K562 (cell line): ENCODE measurements around the gene CARS2. TPM values are rescaled to one million over a fixed set of nuclear protein-coding genes. Genes with fewer than 3 reads are reported as not detected.

Experiments used
- ATAC-seq: fragments of 200-7000 bp; cut with Tn5 transposase; 3 replicates; pipeline ENCODE4 v1.9.1; 2020; ENCODE audit warnings: moderate library complexity
- BruUV-seq: library from RNA; stranded (reverse); fragments of 400-500 nt; replicated peaks from 2 replicates; lab custom pipeline; 2021; lab: Mats Ljungman, UMichigan
- CTCF ChIA-PET: fragments of 300-600 bp; formaldehyde crosslinking; extraction: SDS; loops from one replicate; lab custom pipeline; 2021; ENCODE audit warnings: low intra/inter-chr PET ratio; lab: Yijun Ruan, JAX
- POLR2A ChIA-PET: fragments of 300-600, 350-650 bp; sonication (Branson Sonifier 250); formaldehyde crosslinking; extraction: SDS; loops from one replicate; lab custom pipeline; 2021; ENCODE audit warnings: antibody characterized with exemption, inconsistent platforms; lab: Yijun Ruan, JAX
- DNase-seq, 4 experiments: peaks; one replicate each; pipeline versions ENCODE4 v3.0.0 to v3.0.0-alpha.2; 2011 to 2018; ENCODE audit warnings: low spot score in 3 of 4, mixed read lengths in 3 of 4; ENCODE audit errors: extremely low read depth in 1 of 4
- FAIRE-seq: peaks from 2 replicates; lab custom pipeline; 2011; peaks lifted over from hg19 to GRCh38; lab: Jason Lieb, UNC
- H2AFZ ChIP-seq: 2 replicates; pipeline ENCODE4 v1.6.0; 2011; ENCODE audit warnings: low read depth, low read length, control low read depth, inconsistent platforms
- H3K27ac ChIP-seq: fragments of 200-600 bp; 3 replicates; pipeline ENCODE4 v1.8.0; 2011; ENCODE audit warnings: low read depth, mild to moderate bottlenecking, control low read depth, inconsistent platforms, low read length, moderate library complexity, mixed read lengths; ENCODE audit errors: extremely low read depth
- H3K27me3 ChIP-seq, 2 experiments: fragments of 300-600 bp in 1 of 2; 2 replicates in 1 of 2; 3 replicates in 1 of 2; pipeline versions ENCODE4 v1.6.0 to v1.8.0; 2011; ENCODE audit warnings: inconsistent platforms in 2 of 2, low read length in 2 of 2, mild to moderate bottlenecking in 1 of 2, mixed read lengths in 1 of 2, moderate library complexity in 1 of 2; ENCODE audit not compliant: control insufficient read depth in 2 of 2, insufficient read depth in 2 of 2
- H3K36me3 ChIP-seq: fragments of 300-600 bp; 3 replicates; pipeline ENCODE4 v1.8.0; 2011; ENCODE audit warnings: mild to moderate bottlenecking, low read length, inconsistent platforms; ENCODE audit not compliant: control insufficient read depth, insufficient read depth
- H3K4me1 ChIP-seq, 2 experiments: fragments of 200-600 bp in 1 of 2; replicated peaks in 1 of 2; 2 replicates in 1 of 2; 3 replicates in 1 of 2; pipeline versions ENCODE4 v1.5.1 to v1.8.0; 2011; ENCODE audit warnings: inconsistent platforms in 2 of 2, low read length in 2 of 2, mild to moderate bottlenecking in 1 of 2, mixed read lengths in 1 of 2, moderate library complexity in 1 of 2; ENCODE audit not compliant: control insufficient read depth in 2 of 2, insufficient read depth in 2 of 2
- H3K4me2 ChIP-seq: 2 replicates; pipeline ENCODE4 v1.6.1; 2011; ENCODE audit warnings: low read length, control low read depth, inconsistent platforms, mixed read lengths; ENCODE audit not compliant: insufficient read depth
- H3K4me3 ChIP-seq: fragments of 200-600 bp; sonication (generic), shearing (Covaris generic); 2 replicates; pipeline ENCODE4 v1.5.1; 2016; ENCODE audit warnings: control low read depth, inconsistent platforms
- H3K79me2 ChIP-seq: fragments of 200-600 bp; 3 replicates; pipeline ENCODE4 v1.8.0; 2011; ENCODE audit warnings: low read length, inconsistent platforms; ENCODE audit not compliant: control insufficient read depth, insufficient read depth
- H3K9ac ChIP-seq, 2 experiments: 2 replicates each; pipeline versions ENCODE4 v1.6.0 to v1.6.1; 2011; ENCODE audit warnings: low read depth in 2 of 2, low read length in 2 of 2, control low read depth in 1 of 2, inconsistent platforms in 1 of 2, mild to moderate bottlenecking in 1 of 2, mixed read lengths in 1 of 2; ENCODE audit not compliant: insufficient read depth in 1 of 2
- H3K9me1 ChIP-seq: one replicate; pipeline ENCODE4 v1.6.0; 2011; ENCODE audit warnings: inconsistent platforms, mild to moderate bottlenecking, low read length, moderate library complexity; ENCODE audit not compliant: control insufficient read depth, insufficient read depth
- H3K9me3 ChIP-seq: replicated peaks from 2 replicates; pipeline ENCODE4 v1.5.1; 2011; ENCODE audit warnings: low read depth, low read length, inconsistent platforms; ENCODE audit not compliant: control insufficient read depth, insufficient read depth
- H4K20me1 ChIP-seq: replicated peaks from 2 replicates; pipeline ENCODE4 v1.6.1; 2011; ENCODE audit warnings: low read length, inconsistent platforms, mixed read lengths; ENCODE audit not compliant: control insufficient read depth, insufficient read depth
- KDM1A ChIP-seq, 2 experiments: fragments of 450-650 bp; IDR thresholded peaks; 2 replicates each; pipeline ENCODE4 v1.6.1; 2016; ENCODE audit warnings: mild to moderate bottlenecking in 2 of 2
- ZBTB33 ChIP-seq: sonication (generic); formaldehyde crosslinking; IDR thresholded peaks from 2 replicates; pipeline ENCODE4 v1.8.1; 2023; ENCODE audit warnings: mild to moderate bottlenecking, missing genetic modification reagents
- ZNF197 ChIP-seq: fragments of 200-800 bp; sonication (Bioruptor generic); IDR thresholded peaks from 2 replicates; pipeline ENCODE4 v1.6.1; 2016; ENCODE audit warnings: low read depth, missing genetic modification characterization, missing compliant biosample characterization
- WGBS: fragments of 100-300 bp; shearing (Covaris generic); methylation state at CpG from one replicate; pipeline ENCODE4 v1.1.6; 2016; ENCODE audit warnings: low coverage, mixed read lengths; ENCODE audit not compliant: insufficient coverage; ENCODE audit errors: missing lambda C conversion rate; 5-methylcytosine and 5-hydroxymethylcytosine counted together
- in situ Hi-C: fragments of 300-500 bp; cut with MboI; formaldehyde crosslinking; loops from 4 replicates; pipeline ENCODE4 v1.15.0; 2018; ENCODE audit warnings: inconsistent platforms, mixed read lengths
- intact Hi-C: fragments of 100-400 bp; cut with micrococcal nuclease; formaldehyde crosslinking; loops from 2 replicates; pipeline ENCODE4 v1.14.2; 2022
- polyA plus RNA-seq, 8 experiments: library from polyadenylated mRNA; depleted of rRNA in 4 of 8; stranded (reverse) in 5 of 8; unstranded in 3 of 8; fragments of >200 nt; fragmentation: Nextera tagmentation in 2 of 8; fragmentation: Illumina TruSeq in 1 of 8; extraction: Ambion mirVana in 2 of 8; extraction: Trizol in 1 of 8; gene quantifications; 2 replicates each; pipeline versions ENCODE4 v1.2.1 to v1.2.3, GENCODE V29; 2011 to 2014; ENCODE audit warnings: inconsistent platforms in 1 of 8, missing spikeins in 1 of 8
- total RNA-seq, 7 experiments: library from RNA; depleted of rRNA in 6 of 7; stranded (reverse); fragments of >200 nt in 6 of 7; fragmentation: Illumina TruSeq in 2 of 7; extraction: Trizol in 2 of 7; gene quantifications; 2 replicates each; pipeline versions ENCODE4 v1.2.1 to v1.2.3, GENCODE V29; 2011 to 2021; ENCODE audit warnings: low replicate concordance in 1 of 7

Gene CARS2
- total and polyA plus RNA-seq, 9 of the 15 experiments (the other 6 are each of a cell fraction or from before 2014, with no cell fraction given) = 1.7 to 37.4 (median 30.5) TPM

- FAIRE-seq (no peak), DNase-seq (no peak), ATAC-seq (no peak)
- ChIA-PET CTCF (no interaction called here), POLR2A (interaction anchor here (0.9 kb wide), 1 partner anchor 31 kb away, joined by 5 read pairs; no protein-coding TSS in a partner anchor)
- no peaks in the 10 kb centered on the region for H3K9me3 ChIP-seq
- H3K4me2 ChIP-seq = no peak overlapping the region
- TF ChIP-seq ZNF197 (CRISPR knock-in tag) (no peak), ZBTB33 (no peak), KDM1A (IDR thresholded peaks at IDR 0.05) (no peak)
- BruUV-seq = no TSS peak
- peaks cover 58% of the 10 kb centered on the region; the same call in 2 of the 3 replicates for H3K36me3 ChIP-seq
- no peaks in the 10 kb centered on the region for H3K79me2 ChIP-seq
- no peaks in the 10 kb centered on the region; a peak in 1 of 5 replicates for H3K4me1 ChIP-seq
- in situ Hi-C loops (no loop called here), intact Hi-C loops (loop anchor here (5.0 kb wide), 1 partner anchor 133 kb away; no protein-coding TSS in a partner anchor)
- no peaks in the 10 kb centered on the region for H3K27me3 ChIP-seq
- no peak overlapping the region for H3K27ac ChIP-seq
- H3K9ac ChIP-seq = no peak overlapping the region; a peak in 1 of 4 replicates
- no peaks in the 10 kb centered on the region for H4K20me1 ChIP-seq
- WGBS = 90% methylated on average over 2 of the region's 5 CpGs
- H2AFZ ChIP-seq = no peak overlapping the region
- no peak overlapping the region for H3K4me3 ChIP-seq
- no peaks in the 10 kb centered on the region for H3K9me1 ChIP-seq
These were observed 22.0 kb downstream of the CARS2 start for GRCh38 chr13:110683921-110684320.
